Stomach (tissue), 9 donors: Measurements from ENCODE around the gene RAB30. TPM values are rescaled to one million over a fixed set of nuclear protein-coding genes. Genes with fewer than 3 reads are reported as not detected.

Source experiments
- DNase-seq, 2 donors: peaks; one replicate each; pipeline versions ENCODE4 v3.0.0 to v3.0.0-alpha.2; 2013 to 2019
- H3K27ac ChIP-seq, 5 donors: fragments of 200-600 bp in 4 of 5; sonication (generic) in 4 of 5; one replicate each; pipeline ENCODE4 v1.5.1; 2013 to 2019; ENCODE audit warnings: mild to moderate bottlenecking in 1 of 5, moderate library complexity in 1 of 5
- H3K27me3 ChIP-seq, 3 donors: fragments of 200-600 bp; sonication (generic); one replicate each; pipeline ENCODE4 v1.5.1; 2017 to 2019; ENCODE audit warnings: mixed run types in 1 of 3
- H3K36me3 ChIP-seq, 4 donors: fragments of 200-600 bp; sonication (generic); 1 replicate in 3 of 4; 2 replicates in 1 of 4; pipeline ENCODE4 v1.5.1; 2016 to 2019
- H3K4me1 ChIP-seq, 4 donors: fragments of 200-600 bp; sonication (generic); one replicate each; pipeline ENCODE4 v1.5.1; 2016 to 2019
- H3K4me3 ChIP-seq, 4 donors: fragments of 200-600 bp; sonication (generic) in 3 of 4; one replicate each; pipeline ENCODE4 v1.5.1; 2016 to 2019; ENCODE audit warnings: mild to moderate bottlenecking in 1 of 4
- H3K9me3 ChIP-seq, 4 donors: fragments of 200-600 bp; sonication (generic); one replicate each; pipeline ENCODE4 v1.5.1; 2016 to 2019
- EP300 ChIP-seq: sonication (generic); formaldehyde crosslinking; IDR thresholded peaks from one replicate; pipeline ENCODE4 v1.6.1; 2017; ENCODE audit warnings: antibody characterized with exemption
- POLR2A ChIP-seq, 4 donors: fragments of 450-650 bp; IDR thresholded peaks; one replicate each; pipeline ENCODE4 v1.6.1; 2016; ENCODE audit warnings: antibody characterized with exemption in 4 of 4, control low read depth in 2 of 4, mild to moderate bottlenecking in 1 of 4, moderate library complexity in 1 of 4
- POLR2AphosphoS5 ChIP-seq, 3 donors: sonication (generic); formaldehyde crosslinking; IDR thresholded peaks; one replicate each; pipeline ENCODE4 v1.6.1; 2016; ENCODE audit warnings: antibody characterized with exemption in 3 of 3
- WGBS, 5 donors: extraction: QIAGEN DNeasy Blood & Tissue Kit in 3 of 5; methylation state at CpG; one replicate each; pipeline versions ENCODE4 v1.1.5 to v1.1.7; 2013 to 2018; 5-methylcytosine and 5-hydroxymethylcytosine counted together
- intact Hi-C: fragments of 100-400 bp; cut with DNase I; formaldehyde crosslinking; loops from one replicate; pipeline ENCODE4 v1.15.1; 2023; ENCODE audit warnings: low total_unique reads
- polyA plus RNA-seq, 3 donors: library from polyadenylated mRNA; stranded (reverse); fragments of 200-250 nt; gene quantifications; one replicate each; pipeline ENCODE4 v1.2.3, GENCODE V29; 2013
- total RNA-seq, 5 donors: library from RNA; depleted of rRNA; stranded (reverse); fragments of >200 nt; gene quantifications; one replicate each; pipeline versions ENCODE4 v1.1.0 to v1.2.3, GENCODE V29; 2014 to 2016
- TF ChIP-seq, protein P1 (sequence below), 7 experiments: fragments of 450-650 bp in 4 of 7; fragments of 200-600 bp in 3 of 7; sonication (generic) in 3 of 7; IDR thresholded peaks; one replicate each; pipeline ENCODE4 v1.5.1; 2016 to 2019; ENCODE audit warnings: antibody characterized with exemption in 7 of 7, control low read depth in 2 of 7, mild to moderate bottlenecking in 1 of 7
- donor health status: healthy with polysubstance abuse.
- donor health status: Bipolar disorder and iron deficiency.
- donor health status: healthy.

RAB30 gene
- total and polyA plus RNA-seq, 8 donors = 0.29 to 14.0 (median 3.1) TPM

DNA sequence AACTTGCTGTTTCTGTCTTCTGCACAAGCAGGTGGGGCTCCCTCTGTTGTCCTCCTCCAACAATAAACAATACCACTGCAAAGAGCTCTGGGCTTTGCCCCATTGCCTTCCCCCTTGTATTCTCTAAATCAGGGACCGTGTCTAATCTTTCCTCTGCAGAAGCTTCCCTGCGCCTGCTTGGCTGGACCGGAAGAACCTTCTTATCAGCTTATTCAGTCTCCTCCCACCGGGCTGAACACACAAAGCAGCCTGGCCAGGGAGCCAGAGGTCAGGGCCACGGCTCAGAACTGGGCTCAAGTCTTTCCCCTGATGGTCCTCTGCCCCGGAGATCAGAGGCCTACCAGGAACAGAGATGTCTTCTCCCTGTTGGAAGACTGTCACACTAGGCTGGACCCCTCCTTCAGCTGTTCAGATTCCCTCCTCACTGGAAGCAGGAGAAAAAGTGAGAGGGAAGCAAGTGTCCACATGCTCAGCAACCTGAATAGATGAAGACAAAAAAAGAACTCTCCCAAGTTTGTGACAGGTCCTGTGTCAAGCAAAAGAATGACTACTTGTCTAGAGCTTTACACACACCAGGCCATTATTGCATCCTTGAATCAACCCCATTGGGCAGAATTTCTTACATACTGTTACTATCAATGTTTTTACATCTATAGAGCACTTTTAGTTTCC lies 63.7 kb downstream of the RAB30 start:
- DNase-seq = peak; percentile 73 to 82
- Histone ChIP-seq H3K27me3 (no peaks in the 10 kb centered on the region), H3K4me3 (no peak overlapping the region), H3K36me3 (no peaks in the 10 kb centered on the region), H3K9me3 (no peaks in the 10 kb centered on the region), H3K4me1 (peaks cover 20 to 61% (median 39%) of the 10 kb centered on the region in 4 donors), H3K27ac (peak overlapping the region; percentile 34 to 76 (median 62))
- intact Hi-C loops = no loop called here
- TF ChIP-seq EP300 (no peak), POLR2AphosphoS5 (IDR thresholded peaks at IDR 0.05) (peak in 2 of 3 donors; percentile 44 to 68)
- WGBS, 5 donors = 10 to 20% (median 16%) methylated on average over 6 of the region's 6 CpGs

DNA sequence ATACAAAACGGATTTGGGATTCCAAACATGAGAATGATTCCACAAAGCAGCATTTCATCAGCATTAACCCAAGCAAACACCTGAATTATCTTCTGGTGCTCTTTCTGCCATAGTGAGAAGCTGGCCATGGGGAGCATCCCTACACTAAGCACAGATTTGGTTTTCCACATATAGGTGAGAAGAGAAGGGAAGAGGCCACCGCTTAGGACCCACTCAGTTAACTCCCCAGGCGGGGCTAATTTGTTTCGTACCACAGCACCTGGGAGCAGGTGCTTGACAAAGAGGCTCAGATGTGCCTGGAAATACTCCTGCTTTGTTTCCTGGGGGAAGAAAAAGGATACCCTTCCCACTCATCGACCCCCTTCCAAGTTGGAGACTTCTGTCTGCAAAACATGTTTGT lies 64.2 kb downstream of the RAB30 start:
- Histone ChIP-seq H3K27me3 (no peaks in the 10 kb centered on the region), H3K4me1 (peaks cover 20 to 55% (median 37%) of the 10 kb centered on the region in 4 donors), H3K36me3 (no peaks in the 10 kb centered on the region), H3K27ac (peak overlapping the region in 3 of 5 donors; percentile 47 to 73 (median 62)), H3K9me3 (no peaks in the 10 kb centered on the region), H3K4me3 (no peak overlapping the region)
- 68 to 84% (median 73%) methylated on average over 5 of the region's 5 CpGs for WGBS, 5 donors
- no peak for DNase-seq
- TF ChIP-seq, protein P1, sequence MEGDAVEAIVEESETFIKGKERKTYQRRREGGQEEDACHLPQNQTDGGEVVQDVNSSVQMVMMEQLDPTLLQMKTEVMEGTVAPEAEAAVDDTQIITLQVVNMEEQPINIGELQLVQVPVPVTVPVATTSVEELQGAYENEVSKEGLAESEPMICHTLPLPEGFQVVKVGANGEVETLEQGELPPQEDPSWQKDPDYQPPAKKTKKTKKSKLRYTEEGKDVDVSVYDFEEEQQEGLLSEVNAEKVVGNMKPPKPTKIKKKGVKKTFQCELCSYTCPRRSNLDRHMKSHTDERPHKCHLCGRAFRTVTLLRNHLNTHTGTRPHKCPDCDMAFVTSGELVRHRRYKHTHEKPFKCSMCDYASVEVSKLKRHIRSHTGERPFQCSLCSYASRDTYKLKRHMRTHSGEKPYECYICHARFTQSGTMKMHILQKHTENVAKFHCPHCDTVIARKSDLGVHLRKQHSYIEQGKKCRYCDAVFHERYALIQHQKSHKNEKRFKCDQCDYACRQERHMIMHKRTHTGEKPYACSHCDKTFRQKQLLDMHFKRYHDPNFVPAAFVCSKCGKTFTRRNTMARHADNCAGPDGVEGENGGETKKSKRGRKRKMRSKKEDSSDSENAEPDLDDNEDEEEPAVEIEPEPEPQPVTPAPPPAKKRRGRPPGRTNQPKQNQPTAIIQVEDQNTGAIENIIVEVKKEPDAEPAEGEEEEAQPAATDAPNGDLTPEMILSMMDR (IDR thresholded peaks at IDR 0.05) = no peak
- no peak for TF ChIP-seq EP300
- no peak for TF ChIP-seq POLR2AphosphoS5 (IDR thresholded peaks at IDR 0.05)
- no peak for TF ChIP-seq POLR2A (IDR thresholded peaks at IDR 0.05)
- intact Hi-C loops = no loop called here

DNA sequence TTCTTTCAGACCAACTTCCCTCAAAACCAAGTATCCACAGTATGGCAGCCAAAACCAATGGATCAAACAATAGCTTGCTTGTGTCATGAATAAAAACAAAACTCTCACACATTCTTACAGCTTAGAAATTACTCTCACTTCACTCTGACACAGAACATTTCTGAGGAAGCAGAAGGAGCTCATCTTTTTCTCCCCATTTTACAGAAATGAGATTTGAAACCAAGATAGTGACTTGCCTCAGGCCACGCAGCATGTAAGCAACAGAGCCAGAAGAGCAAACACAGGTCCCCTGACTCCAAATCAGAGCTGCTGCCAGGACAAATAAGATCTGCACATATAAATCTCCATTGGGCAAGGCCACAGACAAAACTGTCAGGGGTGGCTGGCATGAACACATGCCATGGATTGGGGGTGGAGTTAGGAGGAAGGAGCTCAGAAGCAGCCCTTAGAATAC lies 64.8 kb downstream of the RAB30 start:
- peaks cover 20 to 50% (median 34%) of the 10 kb centered on the region in 4 donors for H3K4me1 ChIP-seq
- DNase-seq = no peak
- H3K9me3 ChIP-seq = no peaks in the 10 kb centered on the region
- no peak overlapping the region for H3K4me3 ChIP-seq
- WGBS, 5 donors = 25 to 53% (median 29%) methylated on average over 1 of the region's 1 CpG
- H3K36me3 ChIP-seq = no peaks in the 10 kb centered on the region
- H3K27ac ChIP-seq = peak overlapping the region in 3 of 5 donors; percentile 47 to 73 (median 62)
- intact Hi-C loops = no loop called here
- no peaks in the 10 kb centered on the region for H3K27me3 ChIP-seq
- TF ChIP-seq POLR2A (IDR thresholded peaks at IDR 0.05) (no peak), EP300 (no peak), POLR2AphosphoS5 (IDR thresholded peaks at IDR 0.05) (no peak)
- TF ChIP-seq, protein P1 (IDR thresholded peaks at IDR 0.05) = no peak

DNA sequence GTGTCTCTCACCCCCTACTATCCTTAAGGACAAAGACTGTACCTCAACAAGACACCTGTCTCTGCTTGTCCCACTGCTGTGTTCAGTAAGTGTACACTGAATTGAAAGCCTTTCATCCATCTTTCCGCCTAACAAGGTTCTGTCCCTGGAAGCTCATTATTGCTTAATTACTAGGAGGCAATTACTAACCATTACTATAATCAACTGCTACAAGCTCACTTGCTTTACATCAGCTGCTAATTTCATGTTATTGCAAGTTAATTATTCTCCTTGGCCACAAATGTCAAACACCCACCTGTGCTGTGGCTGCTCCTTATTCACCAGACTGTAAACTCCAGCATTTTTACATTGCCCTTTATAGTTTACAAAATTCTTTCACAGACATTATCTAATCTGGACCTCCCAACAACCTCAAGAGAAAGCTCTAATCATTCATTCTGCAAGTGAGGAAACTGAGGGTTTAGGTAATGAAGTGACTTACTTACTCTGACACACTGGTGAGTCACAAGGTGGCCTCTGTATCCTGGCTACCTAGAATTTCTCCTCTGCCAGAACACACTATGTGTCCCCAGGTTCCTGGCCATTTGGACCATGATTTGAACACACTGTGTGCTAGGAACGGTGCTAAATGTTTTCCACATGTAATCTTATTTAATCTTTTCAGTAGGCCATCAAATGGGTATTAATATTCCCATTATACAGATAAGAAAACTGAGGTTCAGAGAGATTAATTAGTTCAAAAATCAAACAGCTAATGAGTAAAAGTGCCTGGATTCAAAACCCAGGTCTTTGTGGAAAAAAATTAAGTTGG lies 66.7 kb downstream of the RAB30 start:
- Histone ChIP-seq H3K27me3 (no peaks in the 10 kb centered on the region), H3K4me3 (no peak overlapping the region), H3K9me3 (no peaks in the 10 kb centered on the region), H3K27ac (no peak overlapping the region), H3K36me3 (no peaks in the 10 kb centered on the region), H3K4me1 (peaks cover 20 to 40% (median 32%) of the 10 kb centered on the region in 4 donors)
- DNase-seq = no peak
- intact Hi-C loops = no loop called here
- WGBS, 5 donors = 81 to 95% (median 88%) methylated on average over 2 of the region's 2 CpGs
- no peak for TF ChIP-seq POLR2AphosphoS5 (IDR thresholded peaks at IDR 0.05)
- no peak for TF ChIP-seq EP300
- TF ChIP-seq POLR2A (IDR thresholded peaks at IDR 0.05) = no peak
- TF ChIP-seq, protein P1 (IDR thresholded peaks at IDR 0.05) = no peak
